NCI-H1417 (cell line): ENCODE data around the gene ACSL4.
"Not testable (repeated sequence)": the region's sequence is repeated elsewhere in the genome, so short reads cannot be mapped to it uniquely, and the experiment has no call there.

Experiments used
- DNase-seq, 3 experiments: peaks; one replicate each; lab custom pipeline; 2025; lab: John Stamatoyannopoulos, UW

The ACSL4 gene

GRCh38 chrX:109732807-109733612, at the start of gene ACSL4:
Gene ACSL4 (minus strand): TSS chrX:109733257. CDS start chrX:109683363, 49,894 bp downstream.
- peak; percentile 86 to 88 (median 87) for DNase-seq

- no peak for DNase-seq
These were observed 44.7 kb upstream of the ACSL4 start for GRCh38 chrX:109777749-109778148.

- DNase-seq: no peak
These were observed 43.9 kb upstream of the ACSL4 start for GRCh38 chrX:109776986-109777385.

- DNase-seq: no peak
These were observed 43.4 kb upstream of the ACSL4 start for GRCh38 chrX:109776432-109776831.

DNA sequence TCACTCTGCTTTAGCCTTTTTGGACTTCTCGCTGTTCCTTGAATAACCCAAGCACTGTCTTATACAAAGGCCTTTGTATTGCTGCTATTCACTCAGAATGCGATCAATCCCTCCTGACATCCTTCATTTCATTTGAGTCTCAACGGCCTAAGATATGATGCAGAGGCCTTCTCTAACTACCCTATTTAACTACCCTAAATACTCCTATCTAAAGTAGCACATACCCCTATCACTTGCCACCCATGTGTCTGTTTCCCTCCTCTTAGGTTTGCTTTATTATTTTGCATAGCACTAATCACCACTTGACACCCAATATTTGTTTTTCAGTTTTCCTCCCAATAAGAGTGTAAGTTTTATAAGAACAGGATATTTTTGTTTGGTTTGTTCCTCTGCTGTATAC, 42.3 kb upstream of the ACSL4 start:
- no peak for DNase-seq

GRCh38 chrX:109774706-109775105, 41.6 kb upstream of the ACSL4 start:
- DNase-seq: no peak

DNA sequence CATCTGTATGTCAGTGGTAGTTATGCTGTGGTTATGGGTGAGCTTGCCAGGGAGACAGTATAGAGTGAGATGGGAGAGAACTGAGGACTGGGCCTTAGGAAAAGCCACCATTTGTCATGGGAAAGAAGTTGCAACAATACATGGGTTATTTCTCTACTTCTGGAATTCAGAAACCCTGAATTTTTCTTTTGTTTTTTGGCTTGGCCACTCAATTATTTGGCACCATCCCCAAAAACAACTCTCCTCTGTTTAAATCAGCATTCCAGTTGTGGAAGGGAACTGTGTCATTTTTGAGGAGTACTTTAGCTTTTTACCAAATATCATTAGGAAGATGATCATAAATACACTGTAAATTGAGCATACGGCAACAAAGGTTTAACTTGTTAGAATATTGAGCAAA, 41.1 kb upstream of the ACSL4 start:
- DNase-seq: no peak

DNA sequence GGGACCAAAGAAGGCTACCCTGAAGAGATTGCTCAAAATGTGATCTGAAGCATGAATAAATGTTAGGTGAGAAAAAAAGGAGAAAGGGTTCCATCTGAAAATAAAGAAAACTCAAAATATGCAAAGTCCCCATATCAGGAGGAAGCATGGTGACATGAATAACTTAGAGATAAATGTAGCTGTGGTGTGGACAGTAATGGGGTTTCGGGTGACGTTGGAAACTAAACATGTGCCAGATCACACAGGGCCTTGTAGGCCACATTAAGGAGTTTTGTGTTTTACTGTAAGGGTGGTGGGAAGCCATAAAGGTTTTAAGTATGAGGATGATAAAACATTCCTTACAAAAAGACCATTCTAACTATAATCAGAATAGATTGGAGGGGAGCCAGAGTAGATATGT, 40.3 kb upstream of the ACSL4 start:
- no peak for DNase-seq

GRCh38 chrX:109770780-109771179, 37.7 kb upstream of the ACSL4 start:
- DNase-seq: no peak

DNA sequence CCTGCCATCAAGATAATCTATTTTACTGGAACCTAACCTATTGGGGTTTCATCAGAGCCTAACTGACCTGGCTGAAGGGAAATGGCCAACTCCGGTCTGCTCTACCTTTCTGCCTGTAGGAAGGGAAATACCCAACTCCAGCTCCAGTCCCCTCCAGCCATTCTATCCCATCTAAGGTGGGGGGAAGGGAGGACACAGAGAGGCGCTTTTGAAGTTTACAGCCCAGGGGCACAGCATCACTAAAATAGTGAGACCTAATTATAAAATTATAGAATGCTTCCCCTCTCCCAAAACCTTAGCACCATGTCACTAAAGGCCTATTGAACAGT, 27.8 kb upstream of the ACSL4 start:
- DNase-seq: no peak

- peak in 1 of 3 experiments; percentile 32 for DNase-seq
These were observed 27.3 kb upstream of the ACSL4 start for GRCh38 chrX:109760209-109760921.

DNA sequence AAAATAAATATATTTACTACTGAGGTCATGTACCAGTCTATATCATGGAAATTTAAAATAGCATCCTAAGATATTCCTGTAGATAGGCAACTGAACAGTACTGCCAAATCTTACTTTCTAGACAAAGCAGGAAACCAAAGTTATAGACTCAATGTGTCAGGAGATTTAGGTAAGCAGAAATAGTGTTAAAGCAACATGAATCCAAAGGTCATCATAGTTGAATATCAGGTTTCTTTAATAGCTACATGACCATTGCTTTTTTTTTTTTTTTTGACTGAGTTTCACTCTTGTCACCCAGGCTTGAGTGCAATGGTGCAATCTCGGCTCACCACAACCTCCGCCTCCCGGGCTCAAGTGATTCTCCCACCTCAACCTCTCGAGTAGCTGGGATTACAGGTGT, 20.2 kb upstream of the ACSL4 start:
- no peak for DNase-seq

DNA sequence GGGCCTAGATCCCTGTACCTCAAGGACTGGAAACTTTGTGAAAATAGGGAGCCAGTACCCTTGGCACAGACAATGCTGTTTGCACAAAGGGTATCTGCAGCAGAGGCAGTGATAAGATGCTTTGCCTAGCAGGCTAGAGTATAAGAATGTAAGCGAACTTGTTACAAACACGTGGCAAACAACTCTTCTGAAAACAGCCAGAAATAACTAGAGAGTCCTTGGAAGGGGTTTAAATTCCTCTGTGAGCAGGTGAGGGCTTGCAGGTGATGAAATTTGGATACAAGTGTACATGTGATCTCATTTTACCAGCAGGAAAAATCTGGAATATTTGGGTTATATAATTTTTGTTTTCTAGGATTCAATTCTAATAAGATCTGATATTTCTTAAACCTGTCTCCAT, 18.6 kb upstream of the ACSL4 start:
- no peak for DNase-seq

DNA sequence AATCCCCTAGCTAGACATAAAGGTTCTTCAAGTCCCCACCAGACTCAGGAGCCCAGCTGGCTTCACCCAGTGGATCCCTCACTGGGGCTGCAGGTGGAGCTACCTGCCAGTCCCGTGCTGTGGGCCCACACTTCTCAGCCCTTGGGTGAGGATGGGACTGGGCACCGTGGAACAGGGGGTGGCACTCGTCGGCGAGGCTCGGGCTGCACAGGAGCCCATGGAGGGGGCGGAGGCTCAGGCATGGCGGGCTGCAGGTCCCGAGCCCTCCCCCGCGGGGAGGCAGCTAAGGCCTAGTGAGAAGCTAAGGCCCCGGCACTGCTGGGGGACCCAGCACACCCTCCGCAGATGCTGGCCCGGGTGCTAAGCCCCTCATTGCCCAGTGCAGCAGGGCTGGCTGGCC, 16.1 kb upstream of the ACSL4 start:
- no peak for DNase-seq

DNA sequence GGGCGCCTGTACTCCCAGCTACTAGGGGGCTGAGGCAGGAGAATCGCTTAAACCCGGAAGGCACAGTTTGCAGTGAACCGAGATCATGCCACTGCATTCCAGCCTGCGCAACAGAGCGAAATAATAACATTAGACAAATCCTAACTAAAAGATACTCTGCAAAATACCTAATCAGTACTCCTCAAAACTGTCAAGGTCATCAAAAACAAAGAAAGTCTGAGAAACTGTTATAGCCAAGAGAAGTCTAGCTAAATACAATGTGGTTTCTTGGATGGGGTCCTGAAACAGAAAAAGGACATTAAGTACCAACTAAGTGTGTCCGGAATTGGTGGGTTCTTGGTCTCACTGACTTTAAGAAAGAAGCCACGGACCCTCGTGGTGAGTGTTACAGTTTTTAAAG, 14.6 kb upstream of the ACSL4 start:
- no peak for DNase-seq

GRCh38 chrX:109742722-109743121, 9.7 kb upstream of the ACSL4 start:
- no peak for DNase-seq

DNA sequence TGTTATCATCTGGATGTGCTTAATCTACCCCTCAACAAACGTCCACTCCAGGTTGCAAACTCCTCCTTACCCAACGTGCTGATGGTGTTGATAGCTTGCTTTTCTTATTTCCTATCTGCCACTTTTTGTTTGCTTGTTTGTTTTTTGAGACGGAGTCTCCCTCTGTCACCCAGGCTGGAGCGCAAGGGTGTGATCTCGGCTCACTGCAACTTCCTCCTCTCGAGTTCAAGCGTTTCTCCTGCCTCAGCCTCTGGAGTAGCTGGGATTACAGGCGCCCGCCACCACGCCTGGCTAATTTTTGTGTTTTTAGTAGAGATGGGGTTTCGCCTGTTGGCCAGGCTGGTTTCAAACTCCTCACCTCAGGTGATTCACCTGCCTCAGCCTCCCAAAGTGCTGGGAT, 7.8 kb upstream of the ACSL4 start:
- DNase-seq: not testable (repeated sequence)

GRCh38 chrX:109740433-109740809, 7.4 kb upstream of the ACSL4 start:
- DNase-seq: no peak

- no peak for DNase-seq
These were observed 6.8 kb upstream of the ACSL4 start for GRCh38 chrX:109739625-109740432.

GRCh38 chrX:109735202-109735744, 2.2 kb upstream of the ACSL4 start:
- no peak for DNase-seq

- no peak for DNase-seq
These were observed 591 bp upstream of the ACSL4 start for GRCh38 chrX:109733613-109734083.
